Measurements from ENCODE around the gene GPR4.
"Not testable (repeated sequence)": the region's sequence is repeated elsewhere in the genome, so short reads cannot be mapped to it uniquely, and the experiment has no call there.

GPR4 gene

DNA sequence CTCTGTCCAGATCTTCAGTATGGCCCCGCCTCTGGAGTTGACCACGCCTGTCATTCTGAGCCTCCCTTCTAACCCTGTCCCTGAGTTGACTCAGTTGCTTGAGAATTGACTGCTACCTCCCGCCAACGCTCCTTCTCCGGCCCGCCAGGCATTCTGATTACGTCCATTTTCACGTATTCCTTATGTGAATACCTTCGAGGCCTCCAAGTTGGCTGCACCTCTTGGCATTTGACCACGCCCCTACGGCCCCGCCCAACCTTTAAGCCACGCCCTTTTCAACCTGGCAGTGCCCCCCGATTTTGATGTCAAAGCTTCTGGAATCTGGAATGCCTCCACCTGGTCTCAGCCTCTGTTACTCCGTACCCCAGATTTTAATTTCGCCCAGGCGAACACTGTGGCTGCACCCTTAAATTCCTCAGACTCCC lies 38.8 kb upstream of the GPR4 start:
- Histone ChIP-seq H3K4me3 (ENCODE audit: insufficient read depth, low read depth, low read length, poor library complexity, severe bottlenecking) (no peak overlapping the region), H3K4me1 (ENCODE audit: control insufficient read depth, insufficient read depth, low read length, poor library complexity, severe bottlenecking) (peaks cover 28% of the 10 kb centered on the region), H3K9me3 (ENCODE audit: control insufficient read depth, low read length) (no peaks in the 10 kb centered on the region), H3K27ac (ENCODE audit: insufficient read depth, low read length, poor library complexity, severe bottlenecking) (peak overlapping the region; percentile 96), H3K36me3 (ENCODE audit: control insufficient read depth, insufficient read depth, low read length) (no peaks in the 10 kb centered on the region), H3K27me3 (replicated peaks; ENCODE audit: control insufficient read depth, insufficient read depth, low read length, poor library complexity, severe bottlenecking) (no peaks in the 10 kb centered on the region)
- peak in 1 of 3 donors; percentile 19 for DNase-seq

GRCh38 chr19:45638930-45639729 lies 37.1 kb upstream of the GPR4 start, which contains the start of gene EML2:
TSS of gene EML2 (minus strand) at chr19:45639397. CDS start at chr19:45639376, 21 bp downstream.
- H3K36me3 ChIP-seq (ENCODE audit: control insufficient read depth, insufficient read depth, low read length), result no peaks in the 10 kb centered on the region
- H3K27me3 ChIP-seq (replicated peaks; ENCODE audit: control insufficient read depth, insufficient read depth, low read length, poor library complexity, severe bottlenecking), result no peaks in the 10 kb centered on the region
- no peaks in the 10 kb centered on the region for H3K9me3 ChIP-seq (ENCODE audit: control insufficient read depth, low read length)
- DNase-seq, result peak in 2 of 3 donors; percentile 29 to 38
- H3K4me3 ChIP-seq (ENCODE audit: insufficient read depth, low read depth, low read length, poor library complexity, severe bottlenecking), result peak within 1 kb of the TSS; percentile 68
- peaks cover 22% of the 10 kb centered on the region for H3K4me1 ChIP-seq (ENCODE audit: control insufficient read depth, insufficient read depth, low read length, poor library complexity, severe bottlenecking)
- peak within 1 kb of the TSS; percentile 62 for H3K27ac ChIP-seq (ENCODE audit: insufficient read depth, low read length, poor library complexity, severe bottlenecking)

DNA sequence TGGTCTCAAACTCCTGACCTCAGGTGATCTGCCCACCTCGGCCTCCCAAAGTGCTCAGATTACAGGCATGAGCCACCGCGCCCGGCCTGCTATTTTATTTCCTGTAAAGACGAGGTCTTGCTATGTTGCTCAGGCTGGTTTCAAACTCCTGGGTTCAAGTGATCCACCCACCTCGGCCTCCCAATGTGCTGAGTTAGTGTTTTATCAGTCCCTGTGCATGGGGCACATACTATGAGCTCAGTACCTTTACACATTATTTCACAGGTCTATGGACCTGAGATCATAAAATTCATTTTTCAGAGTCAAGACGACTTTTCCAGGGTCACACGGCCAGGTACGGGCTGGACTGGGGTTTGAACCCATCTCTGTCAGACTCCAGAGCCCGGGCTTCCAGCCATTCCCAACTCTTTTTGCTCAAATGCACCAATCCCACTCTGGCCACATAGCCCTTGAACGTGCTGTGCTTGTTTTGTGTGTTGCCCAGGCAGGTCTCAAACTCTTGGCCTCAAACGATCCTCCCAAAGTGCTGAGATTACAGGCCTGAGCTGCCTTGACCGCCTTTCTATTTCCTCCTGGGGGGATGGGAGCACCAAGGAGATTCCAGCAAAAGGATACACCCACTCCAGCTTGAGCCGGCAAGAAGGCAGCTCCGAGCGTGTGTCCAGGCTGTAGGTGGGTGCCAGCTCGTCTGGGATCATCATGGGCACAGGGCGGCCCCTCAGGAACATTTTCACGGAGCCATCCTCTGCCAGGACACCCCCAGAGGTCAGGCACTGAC lies 36.1 kb upstream of the GPR4 start:
- no peak overlapping the region for H3K4me3 ChIP-seq (ENCODE audit: insufficient read depth, low read depth, low read length, poor library complexity, severe bottlenecking)
- peaks cover 22% of the 10 kb centered on the region for H3K4me1 ChIP-seq (ENCODE audit: control insufficient read depth, insufficient read depth, low read length, poor library complexity, severe bottlenecking)
- no peaks in the 10 kb centered on the region for H3K9me3 ChIP-seq (ENCODE audit: control insufficient read depth, low read length)
- H3K27me3 ChIP-seq (replicated peaks; ENCODE audit: control insufficient read depth, insufficient read depth, low read length, poor library complexity, severe bottlenecking), result no peaks in the 10 kb centered on the region
- no peak for DNase-seq
- H3K36me3 ChIP-seq (ENCODE audit: control insufficient read depth, insufficient read depth, low read length), result no peaks in the 10 kb centered on the region
- H3K27ac ChIP-seq (ENCODE audit: insufficient read depth, low read length, poor library complexity, severe bottlenecking), result no peak overlapping the region

GRCh38 chr19:45636902-45637301 lies 34.9 kb upstream of the GPR4 start:
- Histone ChIP-seq H3K27me3 (replicated peaks; ENCODE audit: control insufficient read depth, insufficient read depth, low read length, poor library complexity, severe bottlenecking) (no peaks in the 10 kb centered on the region), H3K27ac (ENCODE audit: insufficient read depth, low read length, poor library complexity, severe bottlenecking) (no peak overlapping the region), H3K36me3 (ENCODE audit: control insufficient read depth, insufficient read depth, low read length) (no peaks in the 10 kb centered on the region), H3K9me3 (ENCODE audit: control insufficient read depth, low read length) (no peaks in the 10 kb centered on the region), H3K4me1 (ENCODE audit: control insufficient read depth, insufficient read depth, low read length, poor library complexity, severe bottlenecking) (peaks cover 19% of the 10 kb centered on the region), H3K4me3 (ENCODE audit: insufficient read depth, low read depth, low read length, poor library complexity, severe bottlenecking) (no peak overlapping the region)
- DNase-seq, result no peak

DNA sequence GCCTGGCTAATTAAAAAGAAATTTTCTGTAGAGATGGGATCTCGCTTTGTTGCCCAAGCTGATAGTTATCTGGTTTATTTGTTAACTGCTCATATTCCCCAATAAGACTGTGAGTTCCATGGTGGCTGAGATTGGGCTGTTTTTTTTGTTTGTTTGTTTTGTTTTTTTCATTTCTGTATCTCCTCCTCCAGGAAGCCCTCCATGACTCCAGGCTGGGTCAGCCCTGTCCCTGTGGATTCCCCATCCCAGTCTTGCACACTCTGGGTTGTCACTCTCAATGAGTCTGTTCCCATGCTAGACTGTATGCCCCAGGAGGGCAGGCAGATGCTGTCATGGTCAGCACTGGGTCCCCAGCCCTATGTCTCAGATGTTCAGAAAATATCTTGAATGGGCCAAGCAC lies 34.3 kb upstream of the GPR4 start:
- Histone ChIP-seq H3K36me3 (ENCODE audit: control insufficient read depth, insufficient read depth, low read length) (no peaks in the 10 kb centered on the region), H3K9me3 (ENCODE audit: control insufficient read depth, low read length) (no peaks in the 10 kb centered on the region), H3K4me1 (ENCODE audit: control insufficient read depth, insufficient read depth, low read length, poor library complexity, severe bottlenecking) (peaks cover 12% of the 10 kb centered on the region), H3K4me3 (ENCODE audit: insufficient read depth, low read depth, low read length, poor library complexity, severe bottlenecking) (no peak overlapping the region), H3K27ac (ENCODE audit: insufficient read depth, low read length, poor library complexity, severe bottlenecking) (no peak overlapping the region), H3K27me3 (replicated peaks; ENCODE audit: control insufficient read depth, insufficient read depth, low read length, poor library complexity, severe bottlenecking) (no peaks in the 10 kb centered on the region)
- no peak for DNase-seq

DNA sequence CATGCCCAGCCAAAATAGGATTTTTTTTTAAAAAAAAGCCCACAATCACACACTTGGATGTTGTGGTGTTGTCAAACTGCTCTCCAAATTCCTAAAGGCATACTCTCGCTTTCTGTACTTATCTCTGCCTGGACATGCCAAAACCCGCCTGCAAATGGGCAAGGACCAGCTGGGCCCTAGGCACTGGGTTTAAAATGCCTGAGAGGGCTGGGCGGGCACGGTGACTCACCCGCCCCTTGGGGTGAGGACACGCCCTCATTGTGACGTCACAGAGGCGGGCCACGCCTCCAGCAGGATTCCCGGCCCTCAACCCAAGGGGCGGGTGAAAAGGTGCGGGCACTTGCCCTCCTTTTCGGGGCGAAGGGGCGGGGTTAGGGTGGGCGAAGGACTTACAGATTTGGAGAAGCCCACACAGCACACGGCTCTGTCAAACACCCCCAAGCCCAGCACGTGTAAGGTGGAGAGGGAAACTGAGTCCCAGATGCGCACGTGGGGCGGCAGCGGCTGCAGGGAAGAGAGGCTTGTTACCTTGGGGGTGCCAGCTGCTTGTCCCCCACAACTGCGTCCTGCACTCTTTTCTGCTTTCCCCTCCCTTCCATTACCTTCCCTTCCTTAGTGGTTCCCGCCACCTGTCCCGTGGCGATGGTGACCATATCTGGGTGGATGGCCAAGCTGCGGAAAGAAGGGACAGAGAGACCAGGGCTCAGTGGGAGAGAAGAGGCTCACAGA lies 30.6 kb upstream of the GPR4 start:
- DNase-seq, result peak in 2 of 3 donors; percentile 26 to 38
- H3K27ac ChIP-seq (ENCODE audit: insufficient read depth, low read length, poor library complexity, severe bottlenecking), result no peak overlapping the region
- H3K27me3 ChIP-seq (replicated peaks; ENCODE audit: control insufficient read depth, insufficient read depth, low read length, poor library complexity, severe bottlenecking), result no peaks in the 10 kb centered on the region
- no peaks in the 10 kb centered on the region for H3K9me3 ChIP-seq (ENCODE audit: control insufficient read depth, low read length)
- no peak overlapping the region for H3K4me3 ChIP-seq (ENCODE audit: insufficient read depth, low read depth, low read length, poor library complexity, severe bottlenecking)
- H3K36me3 ChIP-seq (ENCODE audit: control insufficient read depth, insufficient read depth, low read length), result peaks cover 6% of the 10 kb centered on the region
- no peaks in the 10 kb centered on the region for H3K4me1 ChIP-seq (ENCODE audit: control insufficient read depth, insufficient read depth, low read length, poor library complexity, severe bottlenecking)

GRCh38 chr19:45630463-45630862 lies 28.5 kb upstream of the GPR4 start:
- no peaks in the 10 kb centered on the region for H3K9me3 ChIP-seq (ENCODE audit: control insufficient read depth, low read length)
- peaks cover 19% of the 10 kb centered on the region for H3K36me3 ChIP-seq (ENCODE audit: control insufficient read depth, insufficient read depth, low read length)
- no peak for DNase-seq
- no peak overlapping the region for H3K4me3 ChIP-seq (ENCODE audit: insufficient read depth, low read depth, low read length, poor library complexity, severe bottlenecking)
- H3K27me3 ChIP-seq (replicated peaks; ENCODE audit: control insufficient read depth, insufficient read depth, low read length, poor library complexity, severe bottlenecking), result no peaks in the 10 kb centered on the region
- no peaks in the 10 kb centered on the region for H3K4me1 ChIP-seq (ENCODE audit: control insufficient read depth, insufficient read depth, low read length, poor library complexity, severe bottlenecking)
- no peak overlapping the region for H3K27ac ChIP-seq (ENCODE audit: insufficient read depth, low read length, poor library complexity, severe bottlenecking)

GRCh38 chr19:45629704-45630103 lies 27.7 kb upstream of the GPR4 start:
- no peak for DNase-seq
- Histone ChIP-seq H3K9me3 (ENCODE audit: control insufficient read depth, low read length) (no peaks in the 10 kb centered on the region), H3K27ac (ENCODE audit: insufficient read depth, low read length, poor library complexity, severe bottlenecking) (no peak overlapping the region), H3K4me3 (ENCODE audit: insufficient read depth, low read depth, low read length, poor library complexity, severe bottlenecking) (no peak overlapping the region), H3K27me3 (replicated peaks; ENCODE audit: control insufficient read depth, insufficient read depth, low read length, poor library complexity, severe bottlenecking) (no peaks in the 10 kb centered on the region), H3K36me3 (ENCODE audit: control insufficient read depth, insufficient read depth, low read length) (peaks cover 22% of the 10 kb centered on the region), H3K4me1 (ENCODE audit: control insufficient read depth, insufficient read depth, low read length, poor library complexity, severe bottlenecking) (no peaks in the 10 kb centered on the region)

DNA sequence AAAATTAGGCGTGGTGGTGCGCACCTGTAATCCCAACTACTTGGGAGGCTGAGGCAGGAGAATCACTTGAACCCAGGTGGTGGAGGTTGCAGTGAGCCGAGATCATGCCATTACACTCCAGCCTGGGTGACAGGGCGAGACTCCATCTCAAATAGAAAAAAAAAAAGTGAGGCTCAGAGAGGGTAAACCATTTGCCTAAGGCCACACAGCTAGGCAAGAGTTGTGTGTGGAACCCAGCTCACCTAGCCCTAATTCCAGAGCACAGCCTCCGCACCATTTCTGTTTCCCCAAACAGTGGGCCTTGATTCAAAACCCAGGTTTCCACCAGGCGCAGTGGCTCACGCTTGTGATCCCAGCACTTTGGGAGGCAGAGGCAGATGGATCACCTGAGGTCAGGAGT lies 26.2 kb upstream of the GPR4 start:
- DNase-seq; H3K4me3 ChIP-seq (ENCODE audit: insufficient read depth, low read depth, low read length, poor library complexity, severe bottlenecking); H3K27ac ChIP-seq (ENCODE audit: insufficient read depth, low read length, poor library complexity, severe bottlenecking); H3K9me3 ChIP-seq (ENCODE audit: control insufficient read depth, low read length); H3K27me3 ChIP-seq (replicated peaks; ENCODE audit: control insufficient read depth, insufficient read depth, low read length, poor library complexity, severe bottlenecking); H3K4me1 ChIP-seq (ENCODE audit: control insufficient read depth, insufficient read depth, low read length, poor library complexity, severe bottlenecking): not testable (repeated sequence)
- peaks cover 22% of the 10 kb centered on the region for H3K36me3 ChIP-seq (ENCODE audit: control insufficient read depth, insufficient read depth, low read length)
